ENCODE results near the gene FITM1. TPM values are rescaled to one million over a fixed set of nuclear protein-coding genes. Genes with fewer than 3 reads are reported as not detected.

The FITM1 gene
- polyA plus RNA-seq, 2 of the 4 experiments (the other 2 are of a cell fraction): 0.06 TPM; not detected in 1

GRCh38 chr14:24181371-24182077, 51.1 kb downstream of the FITM1 start:
- Histone ChIP-seq H3K9me3 (no peaks in the 10 kb centered on the region), H3K4me2 (no peak overlapping the region), H3K27ac (no peak overlapping the region), H3K4me3 (no peak overlapping the region), H3K4me1 (no peaks in the 10 kb centered on the region)
- ATAC-seq (no peak), DNase-seq (ENCODE audit: low read depth in 1 of 2, low spot score in 1 of 2) (no peak), FAIRE-seq (no peak)
- 92% methylated on average over 17 of the region's 19 CpGs for WGBS (ENCODE audit: missing lambda C conversion rate)
- TF ChIP-seq SMC3 (IDR thresholded peaks at IDR 0.05): no peak
- no peak for TF ChIP-seq RARB (CRISPR knock-in tag; IDR thresholded peaks at IDR 0.05)
- TF ChIP-seq ZNF302 (CRISPR knock-in tag; IDR thresholded peaks at IDR 0.05): no peak
- TF ChIP-seq ESRRA (IDR thresholded peaks at IDR 0.05; ENCODE audit: borderline replicate concordance, low read length): no peak
- TF ChIP-seq KDM1A (IDR thresholded peaks at IDR 0.05; ENCODE audit: low read depth): no peak
- no peak for TF ChIP-seq EP300 (IDR thresholded peaks at IDR 0.05)
- no peak for TF ChIP-seq TFCP2L1 (CRISPR knock-in tag; IDR thresholded peaks at IDR 0.05)
- TF ChIP-seq PHF8 (IDR thresholded peaks at IDR 0.05; ENCODE audit: borderline replicate concordance, low read depth): no peak
- no peak for TF ChIP-seq POLR2A (IDR thresholded peaks at IDR 0.05; ENCODE audit: low read length)
- TF ChIP-seq FOSL2 (IDR thresholded peaks at IDR 0.05): no peak
- TF ChIP-seq FOSL2 (CRISPR knock-in tag; IDR thresholded peaks at IDR 0.05): no peak
- TF ChIP-seq EHMT2 (IDR thresholded peaks at IDR 0.05; ENCODE audit: low read depth): no peak
- no peak for TF ChIP-seq RFX5 (IDR thresholded peaks at IDR 0.05)
- TF ChIP-seq, protein P1, sequence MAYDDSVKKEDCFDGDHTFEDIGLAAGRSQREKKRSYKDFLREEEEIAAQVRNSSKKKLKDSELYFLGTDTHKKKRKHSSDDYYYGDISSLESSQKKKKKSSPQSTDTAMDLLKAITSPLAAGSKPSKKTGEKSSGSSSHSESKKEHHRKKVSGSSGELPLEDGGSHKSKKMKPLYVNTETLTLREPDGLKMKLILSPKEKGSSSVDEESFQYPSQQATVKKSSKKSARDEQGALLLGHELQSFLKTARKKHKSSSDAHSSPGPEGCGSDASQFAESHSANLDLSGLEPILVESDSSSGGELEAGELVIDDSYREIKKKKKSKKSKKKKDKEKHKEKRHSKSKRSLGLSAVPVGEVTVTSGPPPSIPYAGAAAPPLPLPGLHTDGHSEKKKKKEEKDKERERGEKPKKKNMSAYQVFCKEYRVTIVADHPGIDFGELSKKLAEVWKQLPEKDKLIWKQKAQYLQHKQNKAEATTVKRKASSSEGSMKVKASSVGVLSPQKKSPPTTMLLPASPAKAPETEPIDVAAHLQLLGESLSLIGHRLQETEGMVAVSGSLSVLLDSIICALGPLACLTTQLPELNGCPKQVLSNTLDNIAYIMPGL (CRISPR knock-in tag; IDR thresholded peaks at IDR 0.05; ENCODE audit: borderline replicate concordance): no peak
- POLR2A ChIA-PET: interaction anchor here (0.9 kb wide), 1 partner anchor 14 kb away, joined by 3 read pairs; the partner anchor contains the start of gene TM9SF1
- CTCF ChIA-PET: interaction anchor here (0.6 to 8.0 kb wide), 10 partner anchors 11 to 73 kb away, joined by 3 to 64 read pairs (median 4); partner anchors contain the start of genes IRF9, MDP1, PSME1 and PSME2

Small RNA genes within 50 kb of the gene (small RNA-seq; reads per million reads assigned to genes)
- 0 to 5.4 (median 0.60) reads per million in 6 experiments for gene IPO4
- gene IRF9: 0 to 0.08 (median 0) reads per million in 6 experiments
- gene RNA5SP383: 0 to 2.4 (median 1.2) reads per million in 6 experiments

Other genes starting within 250 kb of the FITM1 start
Only the 30 nearest of the 31 such genes appear.
- gene DHRS4, start 176.9 kb upstream of the FITM1 start, polyA plus RNA-seq (2011; rRNA removed): 26.5 and 28.5 TPM in 2 replicates
- 60.9 to 64.8 TPM (median 62.7 TPM) in 3 replicates for gene DHRS4, start 176.9 kb upstream of the FITM1 start, polyA plus RNA-seq (2017; fragmentation: RNase III; extraction: RNeasy Plus Mini Kit Qiagen cat#74134 plus additional on column Dnase treatment)
- 18.8 and 23.4 TPM in 2 replicates for gene DHRS4L2, start 141.7 kb upstream of the FITM1 start, polyA plus RNA-seq (2011; rRNA removed)
- 25.6 to 28.1 TPM (median 27.0 TPM) in 3 replicates for gene DHRS4L2, start 141.7 kb upstream of the FITM1 start, polyA plus RNA-seq (2017; fragmentation: RNase III; extraction: RNeasy Plus Mini Kit Qiagen cat#74134 plus additional on column Dnase treatment)
- gene CARMIL3, start 78.7 kb upstream of the FITM1 start, polyA plus RNA-seq (2011; rRNA removed): 0.45 and 0.79 TPM in 2 replicates
- gene CARMIL3, start 78.7 kb upstream of the FITM1 start, polyA plus RNA-seq (2017; fragmentation: RNase III; extraction: RNeasy Plus Mini Kit Qiagen cat#74134 plus additional on column Dnase treatment): 0.60 to 0.98 TPM (median 0.94 TPM) in 3 replicates
- gene CPNE6, start 59.1 kb upstream of the FITM1 start, polyA plus RNA-seq (2011; rRNA removed): not detected in 2 replicates
- gene CPNE6, start 59.1 kb upstream of the FITM1 start, polyA plus RNA-seq (2017; fragmentation: RNase III; extraction: RNeasy Plus Mini Kit Qiagen cat#74134 plus additional on column Dnase treatment): not detected in 3 replicates
- 52.1 and 60.2 TPM in 2 replicates for gene PCK2, start 36.3 kb upstream of the FITM1 start, polyA plus RNA-seq (2011; rRNA removed)
- 16.9 to 20.7 TPM (median 18.8 TPM) in 3 replicates for gene PCK2, start 36.3 kb upstream of the FITM1 start, polyA plus RNA-seq (2017; fragmentation: RNase III; extraction: RNeasy Plus Mini Kit Qiagen cat#74134 plus additional on column Dnase treatment)
- 27.9 and 30.2 TPM in 2 replicates for gene DCAF11, start 15.9 kb upstream of the FITM1 start, polyA plus RNA-seq (2011; rRNA removed)
- gene DCAF11, start 15.9 kb upstream of the FITM1 start, polyA plus RNA-seq (2017; fragmentation: RNase III; extraction: RNeasy Plus Mini Kit Qiagen cat#74134 plus additional on column Dnase treatment): 22.2 to 31.4 TPM (median 30.7 TPM) in 3 replicates
- gene NRL, start 15.7 kb upstream of the FITM1 start, polyA plus RNA-seq (2011; rRNA removed): 0.86 and 0.97 TPM in 2 replicates
- gene NRL, start 15.7 kb upstream of the FITM1 start, polyA plus RNA-seq (2017; fragmentation: RNase III; extraction: RNeasy Plus Mini Kit Qiagen cat#74134 plus additional on column Dnase treatment): 0.84 to 0.93 TPM (median 0.88 TPM) in 3 replicates
- 77.3 and 83.6 TPM in 2 replicates for gene PSME1, start 5.5 kb downstream of the FITM1 start, polyA plus RNA-seq (2011; rRNA removed)
- 124 to 139 TPM (median 134 TPM) in 3 replicates for gene PSME1, start 5.5 kb downstream of the FITM1 start, polyA plus RNA-seq (2017; fragmentation: RNase III; extraction: RNeasy Plus Mini Kit Qiagen cat#74134 plus additional on column Dnase treatment)
- gene EMC9, start 10.9 kb downstream of the FITM1 start, polyA plus RNA-seq (2011; rRNA removed): 20.7 and 21.5 TPM in 2 replicates
- gene EMC9, start 10.9 kb downstream of the FITM1 start, polyA plus RNA-seq (2017; fragmentation: RNase III; extraction: RNeasy Plus Mini Kit Qiagen cat#74134 plus additional on column Dnase treatment): 46.5 to 51.7 TPM (median 48.5 TPM) in 3 replicates
- gene PSME2, start 16.0 kb downstream of the FITM1 start, polyA plus RNA-seq (2011; rRNA removed): 137 and 168 TPM in 2 replicates
- gene PSME2, start 16.0 kb downstream of the FITM1 start, polyA plus RNA-seq (2017; fragmentation: RNase III; extraction: RNeasy Plus Mini Kit Qiagen cat#74134 plus additional on column Dnase treatment): 144 to 193 TPM (median 161 TPM) in 3 replicates
- 5.7 and 19.1 TPM in 2 replicates for gene RNF31, start 16.8 kb downstream of the FITM1 start, polyA plus RNA-seq (2011; rRNA removed)
- 20.2 to 25.3 TPM (median 20.8 TPM) in 3 replicates for gene RNF31, start 16.8 kb downstream of the FITM1 start, polyA plus RNA-seq (2017; fragmentation: RNase III; extraction: RNeasy Plus Mini Kit Qiagen cat#74134 plus additional on column Dnase treatment)
- 23.1 and 30.2 TPM in 2 replicates for gene IRF9, start 30.6 kb downstream of the FITM1 start, polyA plus RNA-seq (2011; rRNA removed)
- gene IRF9, start 30.6 kb downstream of the FITM1 start, polyA plus RNA-seq (2017; fragmentation: RNase III; extraction: RNeasy Plus Mini Kit Qiagen cat#74134 plus additional on column Dnase treatment): 14.4 to 24.2 TPM (median 19.0 TPM) in 3 replicates
- 1.9 and 2.8 TPM in 2 replicates for gene REC8, start 41.4 kb downstream of the FITM1 start, polyA plus RNA-seq (2011; rRNA removed)
- 4.2 to 5.1 TPM (median 4.4 TPM) in 3 replicates for gene REC8, start 41.4 kb downstream of the FITM1 start, polyA plus RNA-seq (2017; fragmentation: RNase III; extraction: RNeasy Plus Mini Kit Qiagen cat#74134 plus additional on column Dnase treatment)
- 37.1 and 45.3 TPM in 2 replicates for gene IPO4, start 58.2 kb downstream of the FITM1 start, polyA plus RNA-seq (2011; rRNA removed)
- gene IPO4, start 58.2 kb downstream of the FITM1 start, polyA plus RNA-seq (2017; fragmentation: RNase III; extraction: RNeasy Plus Mini Kit Qiagen cat#74134 plus additional on column Dnase treatment): 86.1 to 95.8 TPM (median 91.7 TPM) in 3 replicates
- gene TM9SF1, start 64.8 kb downstream of the FITM1 start, polyA plus RNA-seq (2011; rRNA removed): 48.0 and 74.9 TPM in 2 replicates
- gene TM9SF1, start 64.8 kb downstream of the FITM1 start, polyA plus RNA-seq (2017; fragmentation: RNase III; extraction: RNeasy Plus Mini Kit Qiagen cat#74134 plus additional on column Dnase treatment): 51.5 to 62.2 TPM (median 60.1 TPM) in 3 replicates
- gene TSSK4, start 75.0 kb downstream of the FITM1 start, polyA plus RNA-seq (2011; rRNA removed): 0.09 TPM in 1 of 2 replicates, not detected in the other
- 0.13 TPM in 1 of 3 replicates, not detected in the others for gene TSSK4, start 75.0 kb downstream of the FITM1 start, polyA plus RNA-seq (2017; fragmentation: RNase III; extraction: RNeasy Plus Mini Kit Qiagen cat#74134 plus additional on column Dnase treatment)
- gene CHMP4A, start 82.8 kb downstream of the FITM1 start, polyA plus RNA-seq (2011; rRNA removed): 74.9 and 102 TPM in 2 replicates
- 112 to 124 TPM (median 117 TPM) in 3 replicates for gene CHMP4A, start 82.8 kb downstream of the FITM1 start, polyA plus RNA-seq (2017; fragmentation: RNase III; extraction: RNeasy Plus Mini Kit Qiagen cat#74134 plus additional on column Dnase treatment)
- gene MDP1, start 85.4 kb downstream of the FITM1 start, polyA plus RNA-seq (2011; rRNA removed): 31.8 and 38.6 TPM in 2 replicates
- 21.0 to 21.6 TPM (median 21.4 TPM) in 3 replicates for gene MDP1, start 85.4 kb downstream of the FITM1 start, polyA plus RNA-seq (2017; fragmentation: RNase III; extraction: RNeasy Plus Mini Kit Qiagen cat#74134 plus additional on column Dnase treatment)
- 381 and 433 TPM in 2 replicates for gene NEDD8, start 101.7 kb downstream of the FITM1 start, polyA plus RNA-seq (2011; rRNA removed)
- gene NEDD8, start 101.7 kb downstream of the FITM1 start, polyA plus RNA-seq (2017; fragmentation: RNase III; extraction: RNeasy Plus Mini Kit Qiagen cat#74134 plus additional on column Dnase treatment): 561 to 594 TPM (median 589 TPM) in 3 replicates
- gene GMPR2, start 102.3 kb downstream of the FITM1 start, polyA plus RNA-seq (2011; rRNA removed): 91.7 and 108 TPM in 2 replicates
- gene GMPR2, start 102.3 kb downstream of the FITM1 start, polyA plus RNA-seq (2017; fragmentation: RNase III; extraction: RNeasy Plus Mini Kit Qiagen cat#74134 plus additional on column Dnase treatment): 64.8 to 71.2 TPM (median 70.0 TPM) in 3 replicates
- 51.3 and 73.0 TPM in 2 replicates for gene TINF2, start 112.0 kb downstream of the FITM1 start, polyA plus RNA-seq (2011; rRNA removed)
- 33.1 to 44.5 TPM (median 38.5 TPM) in 3 replicates for gene TINF2, start 112.0 kb downstream of the FITM1 start, polyA plus RNA-seq (2017; fragmentation: RNase III; extraction: RNeasy Plus Mini Kit Qiagen cat#74134 plus additional on column Dnase treatment)
- gene TGM1, start 132.5 kb downstream of the FITM1 start, polyA plus RNA-seq (2011; rRNA removed): 0.61 and 1.7 TPM in 2 replicates
- gene TGM1, start 132.5 kb downstream of the FITM1 start, polyA plus RNA-seq (2017; fragmentation: RNase III; extraction: RNeasy Plus Mini Kit Qiagen cat#74134 plus additional on column Dnase treatment): 1.3 to 1.8 TPM (median 1.4 TPM) in 3 replicates
- gene RABGGTA, start 140.9 kb downstream of the FITM1 start, polyA plus RNA-seq (2011; rRNA removed): 18.6 and 22.4 TPM in 2 replicates
- gene RABGGTA, start 140.9 kb downstream of the FITM1 start, polyA plus RNA-seq (2017; fragmentation: RNase III; extraction: RNeasy Plus Mini Kit Qiagen cat#74134 plus additional on column Dnase treatment): 17.2 to 23.1 TPM (median 21.9 TPM) in 3 replicates
- 17.4 and 17.9 TPM in 2 replicates for gene DHRS1, start 169.1 kb downstream of the FITM1 start, polyA plus RNA-seq (2011; rRNA removed)
- 13.8 to 15.2 TPM (median 15.1 TPM) in 3 replicates for gene DHRS1, start 169.1 kb downstream of the FITM1 start, polyA plus RNA-seq (2017; fragmentation: RNase III; extraction: RNeasy Plus Mini Kit Qiagen cat#74134 plus additional on column Dnase treatment)
- 16.5 and 23.6 TPM in 2 replicates for gene NOP9, start 169.2 kb downstream of the FITM1 start, polyA plus RNA-seq (2011; rRNA removed)
- gene NOP9, start 169.2 kb downstream of the FITM1 start, polyA plus RNA-seq (2017; fragmentation: RNase III; extraction: RNeasy Plus Mini Kit Qiagen cat#74134 plus additional on column Dnase treatment): 23.0 to 24.5 TPM (median 24.2 TPM) in 3 replicates
- 0.31 and 0.32 TPM in 2 replicates for gene CIDEB, start 177.3 kb downstream of the FITM1 start, polyA plus RNA-seq (2011; rRNA removed)
- gene CIDEB, start 177.3 kb downstream of the FITM1 start, polyA plus RNA-seq (2017; fragmentation: RNase III; extraction: RNeasy Plus Mini Kit Qiagen cat#74134 plus additional on column Dnase treatment): 0.33 to 0.99 TPM (median 0.79 TPM) in 3 replicates
- 5.8 and 7.6 TPM in 2 replicates for gene LTB4R2, start 179.5 kb downstream of the FITM1 start, polyA plus RNA-seq (2011; rRNA removed)
- gene LTB4R2, start 179.5 kb downstream of the FITM1 start, polyA plus RNA-seq (2017; fragmentation: RNase III; extraction: RNeasy Plus Mini Kit Qiagen cat#74134 plus additional on column Dnase treatment): 8.4 to 9.9 TPM (median 8.6 TPM) in 3 replicates
- 10.2 and 13.2 TPM in 2 replicates for gene LTB4R, start 180.8 kb downstream of the FITM1 start, polyA plus RNA-seq (2011; rRNA removed)
- gene LTB4R, start 180.8 kb downstream of the FITM1 start, polyA plus RNA-seq (2017; fragmentation: RNase III; extraction: RNeasy Plus Mini Kit Qiagen cat#74134 plus additional on column Dnase treatment): 8.3 to 9.4 TPM (median 8.3 TPM) in 3 replicates
- not detected in 2 replicates for gene ADCY4, start 204.4 kb downstream of the FITM1 start, polyA plus RNA-seq (2011; rRNA removed)
- not detected in 3 replicates for gene ADCY4, start 204.4 kb downstream of the FITM1 start, polyA plus RNA-seq (2017; fragmentation: RNase III; extraction: RNeasy Plus Mini Kit Qiagen cat#74134 plus additional on column Dnase treatment)
- gene RIPK3, start 209.3 kb downstream of the FITM1 start, polyA plus RNA-seq (2011; rRNA removed): not detected in 2 replicates
- gene RIPK3, start 209.3 kb downstream of the FITM1 start, polyA plus RNA-seq (2017; fragmentation: RNase III; extraction: RNeasy Plus Mini Kit Qiagen cat#74134 plus additional on column Dnase treatment): not detected in 3 replicates

All from A549 (cell line).